Activated naive CD4-positive, alpha-beta T cell treated with Interleukin-2 at 50 U/mL for 16 hours (primary cell): Measurements from ENCODE around the gene FAM161A.
"Not testable (repeated sequence)": the region's sequence is repeated elsewhere in the genome, so short reads cannot be mapped to it uniquely, and the experiment has no call there.

ENCODE experiments used
- DNase-seq: peaks from one replicate; pipeline ENCODE4 v3.0.0-alpha.2; 2020

The FAM161A gene, protein sequence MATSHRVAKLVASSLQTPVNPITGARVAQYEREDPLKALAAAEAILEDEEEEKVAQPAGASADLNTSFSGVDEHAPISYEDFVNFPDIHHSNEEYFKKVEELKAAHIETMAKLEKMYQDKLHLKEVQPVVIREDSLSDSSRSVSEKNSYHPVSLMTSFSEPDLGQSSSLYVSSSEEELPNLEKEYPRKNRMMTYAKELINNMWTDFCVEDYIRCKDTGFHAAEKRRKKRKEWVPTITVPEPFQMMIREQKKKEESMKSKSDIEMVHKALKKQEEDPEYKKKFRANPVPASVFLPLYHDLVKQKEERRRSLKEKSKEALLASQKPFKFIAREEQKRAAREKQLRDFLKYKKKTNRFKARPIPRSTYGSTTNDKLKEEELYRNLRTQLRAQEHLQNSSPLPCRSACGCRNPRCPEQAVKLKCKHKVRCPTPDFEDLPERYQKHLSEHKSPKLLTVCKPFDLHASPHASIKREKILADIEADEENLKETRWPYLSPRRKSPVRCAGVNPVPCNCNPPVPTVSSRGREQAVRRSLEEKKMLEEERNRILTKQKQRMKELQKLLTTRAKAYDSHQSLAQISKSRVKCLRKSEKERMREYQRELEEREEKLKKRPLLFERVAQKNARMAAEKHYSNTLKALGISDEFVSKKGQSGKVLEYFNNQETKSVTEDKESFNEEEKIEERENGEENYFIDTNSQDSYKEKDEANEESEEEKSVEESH

DNA sequence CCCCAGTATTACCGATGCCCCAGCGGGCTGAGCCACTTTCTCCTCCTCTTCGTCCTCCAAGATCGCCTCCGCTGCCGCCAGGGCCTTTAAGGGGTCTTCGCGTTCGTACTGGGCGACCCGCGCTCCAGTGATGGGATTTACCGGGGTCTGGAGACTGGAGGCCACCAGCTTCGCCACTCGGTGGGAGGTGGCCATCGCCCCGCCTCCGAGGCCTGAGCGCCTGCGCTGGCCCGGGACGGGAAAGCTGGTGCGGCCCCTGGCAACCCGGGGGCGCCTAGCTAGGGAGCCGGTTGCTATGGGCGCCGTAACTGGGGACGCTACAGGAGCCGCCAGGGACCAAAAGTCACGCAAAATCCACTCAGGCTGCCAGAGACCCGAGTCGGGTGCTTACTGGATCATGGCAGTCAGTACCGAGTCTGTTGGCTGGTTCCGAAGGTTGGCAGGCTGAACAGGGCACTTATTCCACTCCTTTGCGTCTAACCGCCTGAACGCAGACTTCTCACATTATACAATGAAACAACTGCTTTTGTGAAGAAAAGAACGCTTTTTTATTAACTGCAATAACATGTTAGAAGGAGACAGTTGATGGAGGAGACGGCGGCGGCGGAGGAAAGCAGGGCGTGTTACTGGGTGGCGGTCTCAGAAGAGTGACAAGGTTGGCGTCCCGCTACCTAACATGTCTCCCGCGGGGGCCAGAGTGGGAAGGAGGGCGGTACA, at the start of gene FAM161A:
TSS of gene FAM161A (minus strand) at position 214 of the 717 bp plus-strand sequence. CDS start at position 195, 19 bp downstream.
- DNase-seq = peak; percentile 78

DNA sequence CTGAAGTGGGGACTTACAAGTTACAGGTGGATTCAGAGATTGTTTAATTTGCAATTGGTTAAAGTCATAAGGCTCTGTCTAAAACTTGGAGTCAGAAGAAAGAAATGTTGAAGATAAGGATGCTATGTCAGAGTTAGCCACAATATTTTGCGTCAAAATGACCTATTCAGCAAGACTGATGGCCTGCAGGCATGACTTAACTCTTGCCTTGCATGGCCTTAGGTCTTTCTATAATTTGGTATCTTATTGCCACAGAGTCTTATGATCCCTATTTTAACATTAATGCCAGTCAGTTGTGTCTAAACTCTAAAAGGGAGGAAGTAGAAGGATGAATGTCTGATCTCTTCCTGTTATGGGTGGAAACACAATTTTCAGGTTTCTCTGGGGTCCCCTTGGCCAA, 46.4 kb upstream of the FAM161A start:
- no peak for DNase-seq

DNA sequence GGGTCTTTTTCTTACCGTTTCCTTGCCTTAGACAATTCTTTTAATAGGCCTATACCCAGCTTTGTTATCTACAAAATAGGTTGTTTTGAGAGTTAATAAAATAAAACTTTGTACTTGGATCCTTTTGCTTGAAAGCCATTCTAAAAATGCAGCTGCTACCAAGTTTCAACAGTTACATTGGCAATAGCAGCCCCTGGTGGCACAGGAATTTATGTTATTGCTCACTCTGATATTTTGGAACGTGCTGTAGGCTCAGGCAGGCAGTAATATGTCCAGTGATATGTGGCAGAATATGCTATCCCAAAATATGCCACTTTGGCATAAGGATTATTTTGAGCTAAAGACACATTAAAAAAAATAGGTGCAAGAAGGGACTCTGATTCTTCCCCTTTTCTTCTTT, 45.0 kb upstream of the FAM161A start:
- no peak for DNase-seq

DNA sequence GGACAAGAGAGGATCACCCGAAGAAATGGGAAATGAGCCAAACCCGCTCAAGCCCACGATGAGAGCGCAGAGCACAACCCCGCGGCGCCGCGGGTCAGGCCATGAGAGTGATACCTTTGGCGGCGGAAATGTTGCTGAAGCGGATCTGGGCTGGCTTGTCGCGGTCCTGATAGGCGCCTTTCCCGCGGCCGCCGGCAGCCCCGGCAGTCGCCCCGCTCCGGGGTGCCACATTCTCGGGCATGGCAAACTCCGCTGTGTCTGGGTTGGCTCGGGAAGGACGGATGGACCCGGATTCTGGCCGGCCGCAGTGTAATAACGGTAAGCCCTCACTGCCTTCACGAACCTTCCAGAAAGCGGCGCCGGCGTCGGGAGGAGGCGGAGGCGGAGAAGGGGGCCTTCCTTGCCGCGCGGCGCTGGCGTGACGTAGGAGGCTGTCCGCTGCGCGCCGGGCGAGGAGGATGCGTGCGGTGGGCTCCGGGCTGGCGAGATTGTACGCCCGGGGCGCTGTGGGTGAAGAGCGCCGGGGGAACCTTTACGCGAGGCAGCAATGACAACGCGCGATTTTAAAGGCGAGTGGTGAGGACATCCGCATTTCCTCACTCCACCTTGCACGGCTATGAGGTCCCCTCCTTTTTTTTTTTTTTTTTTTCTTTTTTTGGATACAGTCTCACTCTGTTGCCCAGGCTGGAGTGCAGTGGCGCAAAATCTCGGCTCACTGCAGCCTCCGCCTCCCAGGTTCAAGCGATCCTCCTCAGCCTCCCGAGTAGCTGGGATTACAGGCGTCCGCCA, 34.6 kb upstream of the FAM161A start, which contains the start of gene CCT4:
TSS of gene CCT4 (minus strand) at position 390 of the 789 bp plus-strand sequence. CDS start at position 241, 149 bp downstream.
- DNase-seq = peak; percentile 89

DNA sequence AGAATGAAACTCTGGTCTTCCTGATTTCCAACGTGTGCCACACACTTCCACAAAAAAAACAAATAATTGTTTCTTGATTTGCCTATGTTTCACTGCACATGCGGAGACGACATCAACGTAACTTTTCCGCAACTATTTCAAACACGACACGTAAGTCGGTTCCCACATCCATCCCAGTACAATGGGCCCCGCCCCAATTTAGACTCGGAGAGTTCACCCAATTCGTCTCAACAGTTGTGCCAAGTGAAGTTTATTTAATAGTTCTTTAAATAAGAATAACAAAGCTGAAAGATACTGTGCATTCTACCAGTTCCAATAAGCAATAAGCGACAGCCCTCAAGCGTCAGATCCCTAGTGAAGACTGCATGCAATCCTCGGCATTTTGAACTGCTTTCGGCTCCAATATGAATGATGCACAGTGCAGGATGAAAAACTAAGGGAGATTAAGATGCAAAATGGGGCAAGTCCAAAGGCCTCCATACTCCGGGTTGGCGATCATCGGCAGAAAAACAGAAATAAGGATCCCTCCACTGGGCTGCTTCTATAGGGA, 33.9 kb upstream of the FAM161A start:
- peak; percentile 31 for DNase-seq

DNA sequence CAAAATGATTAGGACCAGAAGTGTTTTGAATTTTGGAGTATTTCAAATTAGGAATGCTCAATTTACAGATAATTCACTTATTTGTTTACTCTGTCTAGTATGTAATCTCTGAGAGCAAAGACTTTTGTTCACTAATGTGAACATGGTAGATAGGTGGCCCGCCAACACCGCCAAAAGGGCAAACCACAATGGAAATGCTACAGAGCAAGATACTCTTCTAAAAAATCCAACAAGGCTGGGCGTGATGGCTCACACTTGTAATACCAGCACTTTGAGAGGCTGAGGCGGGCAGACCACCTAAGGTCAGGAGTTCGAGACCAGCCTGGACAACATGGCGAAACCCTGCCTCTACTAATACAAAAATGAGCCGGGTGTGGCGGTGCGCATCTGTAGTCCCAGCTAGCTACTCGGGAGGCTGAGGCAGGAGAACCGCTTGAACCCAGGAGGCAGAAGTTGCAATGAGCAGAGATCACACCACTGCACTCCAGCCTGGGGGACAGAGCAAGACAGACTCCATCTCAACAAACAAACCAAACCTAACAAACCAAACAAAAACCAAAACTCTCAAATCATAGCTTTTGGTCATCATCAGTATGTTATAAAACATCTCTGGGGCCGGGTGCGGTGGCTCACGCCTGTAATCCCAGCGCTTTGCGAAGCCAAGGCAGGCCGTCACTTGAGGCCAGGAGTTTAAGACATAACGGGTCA, 32.2 kb upstream of the FAM161A start:
- no peak for DNase-seq

DNA sequence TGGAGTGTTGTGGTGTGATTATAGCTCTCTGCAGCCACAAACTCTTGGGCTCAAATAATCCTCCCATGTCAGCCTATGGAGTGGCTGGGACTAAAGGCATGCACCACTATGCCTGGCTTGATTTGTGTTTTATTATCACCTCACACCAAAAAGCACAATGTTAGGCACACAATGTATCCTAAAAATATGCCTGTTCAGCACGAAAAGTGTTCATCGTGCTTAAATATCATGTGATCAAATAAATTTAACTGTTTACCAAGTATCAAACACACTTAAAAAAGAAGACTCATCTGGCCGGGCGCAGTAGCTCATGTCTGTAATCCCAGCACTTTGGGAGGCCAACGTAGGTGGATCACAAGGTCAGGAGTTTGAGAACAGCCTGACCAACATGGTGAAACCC, 29.0 kb upstream of the FAM161A start:
- no peak for DNase-seq

DNA sequence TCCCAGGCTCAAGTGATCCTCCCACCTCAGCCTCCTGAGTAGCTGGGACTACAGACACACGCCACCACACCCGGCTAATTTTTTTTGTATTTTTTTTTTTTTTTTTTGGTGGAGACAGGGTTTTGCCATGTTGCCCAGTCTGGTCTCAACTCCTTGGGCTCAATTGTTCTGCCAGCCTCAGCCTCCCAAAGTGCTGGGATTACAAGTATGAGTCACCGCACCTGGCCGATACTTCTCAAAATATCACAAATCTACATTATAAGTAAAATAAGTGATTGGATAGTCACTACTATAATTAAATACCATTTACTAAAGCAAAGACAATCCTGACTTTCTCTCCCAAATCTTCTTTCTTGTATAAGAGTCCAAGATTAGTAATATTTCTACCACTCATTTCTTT, 25.5 kb upstream of the FAM161A start:
- DNase-seq = not testable (repeated sequence)

DNA sequence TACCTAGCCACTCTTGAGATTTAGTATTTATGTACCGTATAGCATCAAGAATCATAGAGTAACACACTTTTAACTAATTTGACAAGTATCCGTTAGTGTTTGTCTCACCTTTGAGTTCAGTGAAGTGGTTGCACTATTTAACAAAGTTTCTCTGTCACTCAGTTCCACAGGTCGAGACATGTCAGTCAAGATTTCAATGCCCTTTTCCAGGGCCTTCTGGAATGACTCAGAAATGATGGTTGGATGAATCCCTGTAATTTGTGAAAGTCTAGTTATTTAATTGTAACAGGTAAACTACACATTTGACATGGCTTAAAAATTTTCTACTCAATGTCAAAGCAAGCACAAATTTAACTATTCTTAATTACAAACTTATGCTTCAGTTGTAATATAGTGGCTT, 24.9 kb upstream of the FAM161A start:
- DNase-seq = no peak

DNA sequence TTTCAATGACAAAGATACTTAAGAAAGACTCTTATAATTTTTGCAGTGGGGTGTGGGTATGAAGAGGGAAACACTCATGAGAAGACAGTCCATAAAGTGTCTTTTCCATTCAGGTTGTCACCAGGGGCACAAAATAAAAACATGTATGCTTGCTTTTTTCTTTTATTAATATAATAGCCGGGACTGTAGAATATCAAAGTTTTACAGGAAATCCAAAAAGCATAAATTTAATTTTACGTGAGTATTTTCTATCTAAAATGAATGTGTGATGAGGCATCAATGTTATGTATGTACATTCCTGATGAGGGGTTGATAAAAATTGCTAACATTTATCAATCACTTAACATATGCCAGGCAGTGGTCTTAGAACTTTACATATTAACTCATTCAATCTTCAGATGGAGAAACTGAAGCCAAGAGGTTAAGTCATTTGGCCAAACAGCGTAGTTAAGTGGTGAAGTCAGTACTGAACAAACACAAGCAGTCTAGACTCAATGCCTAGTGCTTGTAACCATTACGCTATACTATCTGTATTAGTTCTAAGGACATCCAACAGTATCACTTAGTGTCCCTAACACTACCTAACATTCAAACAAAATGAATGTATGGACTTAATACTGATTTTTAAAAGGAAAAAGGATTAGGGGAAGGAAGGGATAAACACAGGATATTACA, 23.8 kb upstream of the FAM161A start:
- DNase-seq = no peak

DNA sequence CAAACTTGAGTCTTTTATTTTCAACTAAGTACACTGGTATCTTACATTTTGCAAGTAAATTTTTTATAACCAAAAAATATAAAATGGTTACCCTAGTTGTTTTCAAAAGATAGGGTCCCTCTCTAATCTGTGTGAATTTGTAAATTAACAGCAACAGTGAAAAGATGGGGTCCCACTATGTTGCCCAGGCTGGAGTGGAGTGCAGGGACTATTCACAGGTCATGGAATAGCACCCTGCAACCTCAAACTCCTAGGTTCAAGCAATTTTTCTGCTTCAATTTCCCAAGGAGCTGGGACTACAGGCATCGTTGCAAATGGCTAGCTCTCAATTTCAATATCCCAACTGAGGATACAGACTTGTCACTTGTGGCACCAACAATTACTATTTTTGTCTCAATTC, 22.5 kb upstream of the FAM161A start:
- DNase-seq = no peak

DNA sequence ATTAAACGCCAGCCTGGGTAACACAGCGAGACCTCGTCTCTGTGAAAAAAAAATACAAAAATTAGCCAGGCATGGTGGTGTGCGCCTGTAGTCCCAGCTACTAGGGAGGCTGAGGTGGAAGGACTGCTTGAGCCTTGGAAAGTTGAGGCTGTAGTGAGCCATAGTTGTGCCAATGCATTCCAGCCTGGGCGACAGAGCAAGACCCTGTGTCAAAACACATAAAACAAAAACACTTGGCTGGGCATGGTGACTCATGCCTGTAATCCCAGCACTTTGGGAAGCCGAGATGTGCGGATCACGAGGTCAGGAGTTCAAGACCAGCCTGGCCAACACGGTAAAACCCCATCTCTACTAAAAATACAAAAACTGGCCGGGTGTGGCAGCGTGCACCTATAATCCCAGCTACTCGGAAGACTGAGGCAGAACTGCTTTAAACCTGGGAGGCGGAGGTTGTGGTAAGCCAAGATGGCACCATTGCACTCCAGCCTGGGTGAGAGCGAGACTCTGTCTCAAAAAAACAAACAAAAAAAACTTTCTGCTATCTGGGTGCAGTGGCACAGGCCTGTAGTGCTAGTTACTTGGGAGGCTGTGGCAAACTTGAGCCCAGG, 12.7 kb upstream of the FAM161A start:
- DNase-seq = not testable (repeated sequence)

DNA sequence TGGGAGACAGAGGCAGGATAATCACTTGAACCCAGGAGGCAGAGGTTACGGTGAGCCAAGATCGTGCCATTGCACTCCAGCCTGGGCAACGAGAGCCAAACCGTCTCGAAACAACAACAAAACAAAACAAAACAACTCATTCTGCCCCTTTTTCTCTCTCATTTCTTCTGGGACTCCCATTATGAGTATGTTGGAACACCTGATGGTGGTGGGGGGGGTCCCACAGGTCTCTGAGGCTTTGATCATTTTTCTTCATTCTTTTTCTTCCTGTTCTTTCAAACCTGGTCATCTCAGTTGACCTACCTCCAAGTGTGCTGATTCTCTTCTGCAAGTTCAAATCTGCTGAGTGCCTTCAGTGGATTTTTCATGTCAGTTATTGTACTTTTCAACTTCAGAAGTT, 8.2 kb upstream of the FAM161A start:
- no peak for DNase-seq

DNA sequence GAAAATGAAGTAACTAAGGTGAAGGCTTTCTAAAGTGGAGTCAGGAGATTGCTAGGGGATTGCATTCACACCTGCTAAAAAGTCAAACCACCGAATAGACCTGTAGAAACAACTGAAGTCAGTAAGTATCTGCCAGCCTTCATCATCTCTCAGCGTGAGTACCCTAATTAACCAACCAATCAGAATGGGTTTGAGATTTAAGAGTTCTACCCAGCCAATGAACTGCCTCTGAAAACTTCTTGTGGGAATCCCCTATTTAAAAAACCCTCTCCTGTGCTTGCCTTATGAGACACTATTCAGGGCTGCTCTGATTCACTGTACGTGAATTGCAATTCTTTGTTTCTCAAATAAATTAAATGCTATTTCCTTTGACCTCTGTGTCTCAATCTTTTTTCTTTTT, 3.4 kb upstream of the FAM161A start:
- DNase-seq = no peak

DNA sequence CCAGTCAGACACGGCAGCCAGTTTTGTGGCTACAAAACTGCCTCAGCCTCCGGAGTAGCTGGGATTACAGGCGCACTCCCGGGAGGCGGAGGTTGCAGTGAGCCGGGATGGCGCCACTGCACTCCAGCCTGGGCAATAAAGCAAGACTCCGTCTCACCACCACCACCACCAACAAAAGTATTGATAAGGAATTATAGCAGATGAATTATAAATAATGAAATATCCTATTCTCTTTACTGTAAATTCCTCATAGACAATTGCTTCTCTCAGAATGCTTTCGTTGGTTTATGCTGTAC, 1.4 kb upstream of the FAM161A start:
- no peak for DNase-seq

DNA sequence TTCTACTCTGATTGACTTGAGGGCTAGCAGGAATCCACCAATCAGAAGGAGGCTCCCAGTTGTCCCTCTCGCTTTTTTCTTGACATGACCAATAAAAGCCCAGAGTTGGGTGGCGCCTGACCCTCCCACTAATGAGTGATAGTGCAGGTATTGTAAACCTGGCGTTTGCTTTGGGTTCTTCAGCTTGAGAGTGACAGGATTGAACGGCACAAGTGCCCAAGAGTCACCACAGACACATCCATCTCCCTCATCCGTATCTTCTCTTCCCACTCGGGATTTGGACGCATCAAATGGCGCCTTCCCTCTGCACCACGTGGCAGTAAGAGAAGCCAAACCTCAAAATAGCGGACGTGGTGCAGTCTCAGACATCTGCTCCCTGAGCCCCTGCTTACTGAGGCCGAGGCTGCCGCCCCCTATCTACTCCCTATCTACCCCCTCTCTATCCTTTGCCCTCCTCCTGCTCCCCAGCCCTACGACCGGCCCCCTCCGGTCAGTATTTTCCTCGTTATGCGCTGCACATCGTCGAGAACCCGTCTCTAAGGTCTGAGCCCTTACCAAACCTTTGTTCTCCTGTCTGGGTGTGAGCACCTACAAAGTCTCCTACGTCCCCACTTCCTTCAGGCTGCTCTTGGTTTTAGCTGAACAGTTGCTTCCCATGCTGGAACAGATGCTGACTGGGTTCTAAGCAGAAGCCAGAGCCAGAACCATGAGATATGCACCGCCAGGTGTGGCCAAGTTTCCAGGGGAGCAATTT, 881 bp upstream of the FAM161A start:
- peak; percentile 90 for DNase-seq

DNA sequence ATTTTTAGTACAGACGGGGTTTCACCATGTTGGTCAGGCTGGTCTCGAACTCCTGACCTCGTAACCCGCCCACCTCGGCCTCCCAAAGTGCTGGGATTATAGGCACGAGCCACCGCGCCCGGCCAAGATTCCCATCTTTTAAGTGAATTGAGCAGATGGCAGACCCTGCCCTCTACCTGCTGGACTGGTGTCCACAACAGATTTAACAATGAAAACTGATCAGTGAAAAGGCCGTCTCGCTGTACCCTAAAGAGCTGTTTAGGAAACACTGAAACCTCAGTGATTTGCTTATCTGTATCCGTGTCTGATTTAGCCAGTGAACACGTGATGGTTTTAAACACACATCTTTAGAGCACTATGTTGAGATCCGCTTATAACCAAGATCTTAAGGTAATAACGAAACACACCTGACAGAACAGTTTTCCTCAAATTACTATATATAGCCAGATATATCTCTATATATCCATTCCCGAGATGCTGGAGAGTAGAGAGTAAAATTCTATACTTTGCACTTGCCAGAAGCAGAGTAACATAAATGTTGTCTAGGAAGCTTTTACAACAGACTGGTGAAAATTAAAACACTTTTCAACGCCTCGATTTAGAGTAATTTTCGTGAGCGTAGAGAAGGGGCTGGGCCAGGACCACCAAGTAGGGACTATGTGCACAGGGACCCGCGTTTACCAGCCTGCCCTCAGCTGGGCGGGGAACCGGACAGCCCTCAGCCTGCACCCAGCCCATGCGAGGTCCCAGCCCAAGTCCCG, 594 bp downstream of the FAM161A start:
- DNase-seq = no peak

DNA sequence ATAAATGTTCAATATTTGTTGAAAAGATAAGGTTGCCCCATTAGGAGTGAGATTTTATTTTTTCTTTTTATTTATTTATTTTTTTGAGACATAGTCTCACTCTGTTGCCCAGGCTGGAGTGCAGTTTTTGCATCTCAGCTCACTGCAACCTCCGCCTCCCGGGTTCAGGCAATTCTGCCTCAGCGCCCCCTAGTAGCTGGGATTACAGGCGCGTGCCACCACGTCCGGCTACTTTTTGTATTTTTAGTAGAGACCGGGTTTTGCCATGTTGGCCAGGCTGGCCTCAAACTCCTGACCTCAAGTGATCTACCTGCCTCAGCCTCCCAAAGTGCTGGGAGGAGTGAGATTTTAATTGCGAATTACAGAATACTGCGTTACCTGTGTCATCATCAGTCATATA, 2.6 kb downstream of the FAM161A start:
- DNase-seq = not testable (repeated sequence)

DNA sequence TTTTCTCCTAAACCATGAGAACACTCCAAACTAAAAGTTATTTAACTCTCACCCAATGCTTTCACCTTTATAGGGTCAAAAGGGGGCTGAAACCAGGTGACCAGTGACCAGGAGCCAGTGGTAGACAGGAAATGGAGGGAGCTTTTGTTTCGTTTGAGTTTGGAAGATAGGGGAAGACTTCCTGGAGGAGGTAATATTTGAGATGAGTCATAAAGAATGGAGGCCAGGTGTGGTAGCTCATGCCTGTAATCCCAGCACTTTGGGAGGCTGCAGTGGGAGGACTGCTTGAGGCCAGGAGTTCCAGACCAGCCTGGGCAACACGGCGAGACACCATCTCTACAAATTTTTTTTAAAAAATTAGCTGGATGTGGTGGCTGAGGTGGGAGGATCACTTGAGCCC, 8.5 kb downstream of the FAM161A start:
- no peak for DNase-seq
